Gastroesophageal sphincter (tissue), 3 donors: ENCODE results near the gene TSPAN11.

Experiments
- EP300 ChIP-seq: sonication (generic); formaldehyde crosslinking; IDR thresholded peaks from one replicate; pipeline ENCODE4 v1.6.1; 2017; ENCODE audit warnings: antibody characterized with exemption, mild to moderate bottlenecking
- POLR2A ChIP-seq, 2 donors: fragments of 450-650 bp; IDR thresholded peaks; one replicate each; pipeline ENCODE4 v1.6.1; 2017; ENCODE audit warnings: antibody characterized with exemption in 2 of 2, mild to moderate bottlenecking in 2 of 2, moderate library complexity in 1 of 2
- POLR2AphosphoS5 ChIP-seq: sonication (generic); formaldehyde crosslinking; IDR thresholded peaks from one replicate; pipeline ENCODE4 v1.6.1; 2017; ENCODE audit warnings: antibody characterized with exemption
- TF ChIP-seq, protein P1 (sequence below), 4 experiments: fragments of 200-600 bp in 2 of 4; fragments of 450-650 bp in 2 of 4; sonication (generic) in 1 of 4; IDR thresholded peaks; one replicate each; pipeline ENCODE4 v1.5.1; 2017 to 2019; ENCODE audit warnings: antibody characterized with exemption in 4 of 4, mild to moderate bottlenecking in 2 of 4, moderate library complexity in 2 of 4

DNA sequence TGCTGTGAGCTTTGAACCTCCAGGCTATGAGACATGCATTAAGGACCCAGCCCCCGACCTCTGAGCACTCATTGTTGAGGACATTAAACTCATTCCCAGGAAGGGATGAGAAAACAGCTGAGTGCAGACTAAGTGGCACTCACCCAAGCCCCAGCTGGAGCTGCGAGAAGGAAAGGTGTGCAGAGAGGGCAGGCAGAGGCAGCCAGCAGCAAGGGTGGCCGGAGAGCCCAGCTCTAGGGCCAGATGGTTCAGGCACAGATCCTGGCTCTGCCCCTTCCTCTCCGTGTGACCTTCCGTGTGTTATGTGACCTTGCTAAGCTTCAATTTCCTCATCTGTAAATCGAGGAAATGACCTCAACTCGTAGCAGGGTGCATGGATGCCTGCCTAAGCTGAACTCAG, 3.7 kb downstream of the TSPAN11 start:
- no peak for TF ChIP-seq EP300
- TF ChIP-seq, protein P1, sequence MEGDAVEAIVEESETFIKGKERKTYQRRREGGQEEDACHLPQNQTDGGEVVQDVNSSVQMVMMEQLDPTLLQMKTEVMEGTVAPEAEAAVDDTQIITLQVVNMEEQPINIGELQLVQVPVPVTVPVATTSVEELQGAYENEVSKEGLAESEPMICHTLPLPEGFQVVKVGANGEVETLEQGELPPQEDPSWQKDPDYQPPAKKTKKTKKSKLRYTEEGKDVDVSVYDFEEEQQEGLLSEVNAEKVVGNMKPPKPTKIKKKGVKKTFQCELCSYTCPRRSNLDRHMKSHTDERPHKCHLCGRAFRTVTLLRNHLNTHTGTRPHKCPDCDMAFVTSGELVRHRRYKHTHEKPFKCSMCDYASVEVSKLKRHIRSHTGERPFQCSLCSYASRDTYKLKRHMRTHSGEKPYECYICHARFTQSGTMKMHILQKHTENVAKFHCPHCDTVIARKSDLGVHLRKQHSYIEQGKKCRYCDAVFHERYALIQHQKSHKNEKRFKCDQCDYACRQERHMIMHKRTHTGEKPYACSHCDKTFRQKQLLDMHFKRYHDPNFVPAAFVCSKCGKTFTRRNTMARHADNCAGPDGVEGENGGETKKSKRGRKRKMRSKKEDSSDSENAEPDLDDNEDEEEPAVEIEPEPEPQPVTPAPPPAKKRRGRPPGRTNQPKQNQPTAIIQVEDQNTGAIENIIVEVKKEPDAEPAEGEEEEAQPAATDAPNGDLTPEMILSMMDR (IDR thresholded peaks at IDR 0.05) = no peak
- no peak for TF ChIP-seq POLR2A (IDR thresholded peaks at IDR 0.05)
- no peak for TF ChIP-seq POLR2AphosphoS5
